ENCODE measurements around the gene GNB4. TPM values are rescaled to one million over a fixed set of nuclear protein-coding genes. Genes with fewer than 3 reads are reported as not detected.

The GNB4 gene
- total RNA-seq, 3 donors from 2014 or later (not counting 1 experiment from before 2014, with no cell fraction given): 1.6 to 3.4 (median 2.9) TPM

- H3K27me3 Mint-ChIP-seq (ENCODE audit: low read depth in 2 of 2): peaks cover 6 to 17% of the 10 kb centered on the region in 2 donors
- intact Hi-C loops (cut with micrococcal nuclease): no loop called here
- no peak overlapping the region for H3K27ac Mint-ChIP-seq
- H3K4me3 Mint-ChIP-seq: no peak overlapping the region
- no peaks in the 10 kb centered on the region for H3K27me3 ChIP-seq (ENCODE audit: control insufficient read depth, insufficient read depth, low read length)
- H3K36me3 Mint-ChIP-seq: no peaks in the 10 kb centered on the region
- ATAC-seq (no peak), DNase-seq (no peak)
- H3K9me3 ChIP-seq (ENCODE audit: control insufficient read depth, insufficient read depth, low read length): no peaks in the 10 kb centered on the region
- H3K36me3 ChIP-seq (ENCODE audit: control insufficient read depth, insufficient read depth, low read length): no peaks in the 10 kb centered on the region
- H3K27ac ChIP-seq (ENCODE audit: low read length): no peak overlapping the region
- TF ChIP-seq CTCF (IDR thresholded peaks at IDR 0.05): no peak
- H3K9me3 Mint-ChIP-seq: no peaks in the 10 kb centered on the region
- H3K4me1 ChIP-seq (ENCODE audit: control insufficient read depth, insufficient read depth, low read length): peaks cover 5% of the 10 kb centered on the region
- peaks cover 9 to 10% of the 10 kb centered on the region in 2 donors for H3K4me1 Mint-ChIP-seq
- WGBS (ENCODE audit: insufficient coverage): no CpG with 5 or more reads among the region's 1 CpG
- H3K4me3 ChIP-seq (ENCODE audit: low read length): no peak overlapping the region
Measured at GRCh38 chr3:179463319-179463718, 12.0 kb upstream of the GNB4 start.

- H3K27me3 Mint-ChIP-seq (ENCODE audit: low read depth in 2 of 2): peaks cover 7 to 24% of the 10 kb centered on the region in 2 donors
- no peak overlapping the region for H3K4me3 Mint-ChIP-seq
- Histone ChIP-seq H3K27me3 (ENCODE audit: control insufficient read depth, insufficient read depth, low read length) (peaks cover 2% of the 10 kb centered on the region), H3K9me3 (ENCODE audit: control insufficient read depth, insufficient read depth, low read length) (no peaks in the 10 kb centered on the region), H3K27ac (ENCODE audit: low read length) (no peak overlapping the region), H3K4me1 (ENCODE audit: control insufficient read depth, insufficient read depth, low read length) (peaks cover 5% of the 10 kb centered on the region), H3K4me3 (ENCODE audit: low read length) (no peak overlapping the region), H3K36me3 (ENCODE audit: control insufficient read depth, insufficient read depth, low read length) (no peaks in the 10 kb centered on the region)
- no peak overlapping the region for H3K27ac Mint-ChIP-seq
- peaks cover 9 to 10% of the 10 kb centered on the region in 2 donors for H3K4me1 Mint-ChIP-seq
- no peaks in the 10 kb centered on the region for H3K9me3 Mint-ChIP-seq
- H3K36me3 Mint-ChIP-seq: no peaks in the 10 kb centered on the region
- no peak for DNase-seq
- TF ChIP-seq CTCF (IDR thresholded peaks at IDR 0.05): no peak
- no peak for ATAC-seq
- intact Hi-C loops (cut with micrococcal nuclease): no loop called here
Measured at GRCh38 chr3:179460260-179460659, 9.0 kb upstream of the GNB4 start.

GRCh38 chr3:179455954-179456353 is 4.7 kb upstream of the GNB4 start:
- TF ChIP-seq CTCF (IDR thresholded peaks at IDR 0.05): no peak
- ATAC-seq (no peak), DNase-seq (no peak)
- H3K27me3 Mint-ChIP-seq (ENCODE audit: low read depth in 2 of 2): peaks cover 7 to 21% of the 10 kb centered on the region in 2 donors
- peaks cover 4% of the 10 kb centered on the region for H3K4me1 ChIP-seq (ENCODE audit: control insufficient read depth, insufficient read depth, low read length)
- 87% methylated on average over 6 of the region's 6 CpGs for WGBS (ENCODE audit: insufficient coverage)
- intact Hi-C loops (cut with micrococcal nuclease): no loop called here
- H3K4me3 ChIP-seq (ENCODE audit: low read length): no peak overlapping the region
- no peaks in the 10 kb centered on the region for H3K9me3 ChIP-seq (ENCODE audit: control insufficient read depth, insufficient read depth, low read length)
- H3K4me3 Mint-ChIP-seq: no peak overlapping the region
- no peaks in the 10 kb centered on the region for H3K36me3 Mint-ChIP-seq
- no peaks in the 10 kb centered on the region for H3K9me3 Mint-ChIP-seq
- H3K27ac ChIP-seq (ENCODE audit: low read length): no peak overlapping the region
- H3K36me3 ChIP-seq (ENCODE audit: control insufficient read depth, insufficient read depth, low read length): no peaks in the 10 kb centered on the region
- H3K27ac Mint-ChIP-seq: no peak overlapping the region
- peaks cover 2% of the 10 kb centered on the region for H3K27me3 ChIP-seq (ENCODE audit: control insufficient read depth, insufficient read depth, low read length)
- H3K4me1 Mint-ChIP-seq: peaks cover 5 to 10% of the 10 kb centered on the region in 2 donors

- H3K9me3 Mint-ChIP-seq: no peaks in the 10 kb centered on the region
- H3K27me3 ChIP-seq (ENCODE audit: control insufficient read depth, insufficient read depth, low read length): peaks cover 2% of the 10 kb centered on the region
- no peak overlapping the region for H3K27ac ChIP-seq (ENCODE audit: low read length)
- intact Hi-C loops (cut with micrococcal nuclease): no loop called here
- H3K27me3 Mint-ChIP-seq (ENCODE audit: low read depth in 2 of 2): peaks cover 8 to 17% of the 10 kb centered on the region in 2 donors
- H3K4me3 Mint-ChIP-seq: no peak overlapping the region
- H3K4me1 Mint-ChIP-seq: peaks cover 14 to 17% of the 10 kb centered on the region in 2 donors
- H3K36me3 Mint-ChIP-seq: no peaks in the 10 kb centered on the region
- no peak overlapping the region for H3K4me3 ChIP-seq (ENCODE audit: low read length)
- no peak for ATAC-seq
- H3K27ac Mint-ChIP-seq: no peak overlapping the region
- no peaks in the 10 kb centered on the region for H3K36me3 ChIP-seq (ENCODE audit: control insufficient read depth, insufficient read depth, low read length)
- no peak for DNase-seq
- H3K9me3 ChIP-seq (ENCODE audit: control insufficient read depth, insufficient read depth, low read length): no peaks in the 10 kb centered on the region
- WGBS (ENCODE audit: insufficient coverage): 83% methylated on average over 1 of the region's 1 CpG
- peaks cover 10% of the 10 kb centered on the region for H3K4me1 ChIP-seq (ENCODE audit: control insufficient read depth, insufficient read depth, low read length)
- TF ChIP-seq CTCF (IDR thresholded peaks at IDR 0.05): no peak
Measured at GRCh38 chr3:179454887-179455286, 3.6 kb upstream of the GNB4 start.

All from natural killer cell (primary cell).